ENCODE data around the gene CARF. TPM values are rescaled to one million over a fixed set of nuclear protein-coding genes. Genes with fewer than 3 reads are reported as not detected.

CARF gene
- total RNA-seq, 1 experiment from 2014 or later, result 3.3 TPM

- H3K4me3 Mint-ChIP-seq, result peak overlapping the region; percentile 91
- peaks cover 14% of the 10 kb centered on the region for H3K4me1 Mint-ChIP-seq
- TF ChIP-seq ETV6 (CRISPR knock-in tag; IDR thresholded peaks at IDR 0.05) (0 out of 2 replicates have a peak, but pooled peaks have one; percentile 40), TEAD1 (CRISPR knock-in tag; IDR thresholded peaks at IDR 0.05) (peak; percentile 28; the same call in 1 of the 2 replicates), USF2 (CRISPR knock-in tag; IDR thresholded peaks at IDR 0.05) (peak; percentile 90), MXD4 (CRISPR knock-in tag; IDR thresholded peaks at IDR 0.05; ENCODE audit: borderline replicate concordance) (no peak), SP1 (CRISPR knock-in tag; conservative IDR thresholded peaks at IDR 0.05) (no peak), TEAD4 (CRISPR knock-in tag; IDR thresholded peaks at IDR 0.05) (no peak), MAX (CRISPR knock-in tag; IDR thresholded peaks at IDR 0.05) (no peak), USF1 (CRISPR knock-in tag; IDR thresholded peaks at IDR 0.05) (peak; percentile 90), ZNF416 (CRISPR knock-in tag; IDR thresholded peaks at IDR 0.05) (no peak), PRDM15 (CRISPR knock-in tag; IDR thresholded peaks at IDR 0.05) (no peak)
- ChIA-PET POLR2A (interaction anchor here (0.6 to 2.0 kb wide), 2 partner anchors 236 to 297 kb away, joined by 3 to 9 read pairs; partner anchors contain the start of gene FAM117B), CTCF (interaction anchor here (0.6 to 1.2 kb wide), 7 partner anchors 15 to 303 kb away, joined by 3 to 4 read pairs (median 4); no protein-coding TSS in a partner anchor)
- DNase-seq (ENCODE audit: low spot score), result peak; percentile 79
- H3K36me3 Mint-ChIP-seq, result no peaks in the 10 kb centered on the region
- peak overlapping the region; percentile 91 for H3K27ac Mint-ChIP-seq
- H3K27me3 Mint-ChIP-seq (ENCODE audit: low read depth), result peaks cover 10% of the 10 kb centered on the region
- no peaks in the 10 kb centered on the region for H3K9me3 Mint-ChIP-seq
- peak; percentile 91 for ATAC-seq
Measured at GRCh38 chr2:202870431-202871299, 41.4 kb upstream of the CARF start.

- no peaks in the 10 kb centered on the region for H3K36me3 Mint-ChIP-seq
- no peaks in the 10 kb centered on the region for H3K9me3 Mint-ChIP-seq
- H3K27ac Mint-ChIP-seq, result peak within 1 kb of the TSS; percentile 91
- CTCF ChIA-PET, result interaction anchor here (0.6 to 1.2 kb wide), 7 partner anchors 16 to 304 kb away, joined by 3 to 4 read pairs (median 4); no protein-coding TSS in a partner anchor
- peaks cover 14% of the 10 kb centered on the region for H3K4me1 Mint-ChIP-seq
- peak within 1 kb of the TSS; percentile 91 for H3K4me3 Mint-ChIP-seq
- POLR2A ChIA-PET, result interaction anchor here (0.6 to 2.0 kb wide), 3 partner anchors 16 to 297 kb away, joined by 3 to 9 read pairs (median 3); partner anchors contain the start of gene FAM117B
- DNase-seq (ENCODE audit: low spot score), result peak; percentile 74
- ATAC-seq, result peak; percentile 58
- H3K27me3 Mint-ChIP-seq (ENCODE audit: low read depth), result peaks cover 10% of the 10 kb centered on the region
- TF ChIP-seq TCF7 (CRISPR knock-in tag; IDR thresholded peaks at IDR 0.05; ENCODE audit: low read depth), result no peak
- 0 out of 2 replicates have a peak, but pooled peaks have one; percentile 22 for TF ChIP-seq ZNF416 (CRISPR knock-in tag; IDR thresholded peaks at IDR 0.05)
- TF ChIP-seq ZNF425 (CRISPR knock-in tag; conservative IDR thresholded peaks at IDR 0.05), result no peak
- no peak for TF ChIP-seq IRF1 (CRISPR knock-in tag; IDR thresholded peaks at IDR 0.05)
- no peak for TF ChIP-seq IRF2 (CRISPR knock-in tag; IDR thresholded peaks at IDR 0.05; ENCODE audit: borderline replicate concordance, low read depth)
- no peak for TF ChIP-seq ZSCAN18 (CRISPR knock-in tag; IDR thresholded peaks at IDR 0.05)
- no peak for TF ChIP-seq ZBTB21 (CRISPR knock-in tag; IDR thresholded peaks at IDR 0.05; ENCODE audit: borderline replicate concordance)
- TF ChIP-seq MAX (CRISPR knock-in tag; IDR thresholded peaks at IDR 0.05), result peak; percentile 26; the same call in 1 of the 2 replicates
- TF ChIP-seq NFYB (CRISPR knock-in tag; conservative IDR thresholded peaks at IDR 0.05; ENCODE audit: low read depth), result no peak
- no peak for TF ChIP-seq ESRRA (CRISPR knock-in tag; IDR thresholded peaks at IDR 0.05; ENCODE audit: borderline replicate concordance)
Measured at GRCh38 chr2:202871300-202872141, 40.6 kb upstream of the CARF start, which contains the start of gene ICA1L. Gene ICA1L (minus strand): TSS chr2:202871766. CDS start chr2:202829009, 42,757 bp downstream.

Measured in WTC11 (cell line).